ENCODE data around the gene LRRC75A.

LRRC75A gene

GRCh38 chr17:16417896-16418684, 73.9 kb downstream of the LRRC75A start:
- TF ChIP-seq, protein P1, sequence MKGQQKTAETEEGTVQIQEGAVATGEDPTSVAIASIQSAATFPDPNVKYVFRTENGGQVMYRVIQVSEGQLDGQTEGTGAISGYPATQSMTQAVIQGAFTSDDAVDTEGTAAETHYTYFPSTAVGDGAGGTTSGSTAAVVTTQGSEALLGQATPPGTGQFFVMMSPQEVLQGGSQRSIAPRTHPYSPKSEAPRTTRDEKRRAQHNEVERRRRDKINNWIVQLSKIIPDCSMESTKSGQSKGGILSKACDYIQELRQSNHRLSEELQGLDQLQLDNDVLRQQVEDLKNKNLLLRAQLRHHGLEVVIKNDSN (IDR thresholded peaks at IDR 0.05), result no peak
- no peak for TF ChIP-seq CREB1 (IDR thresholded peaks at IDR 0.05; ENCODE audit: low read depth)
- TF ChIP-seq, protein P2, sequence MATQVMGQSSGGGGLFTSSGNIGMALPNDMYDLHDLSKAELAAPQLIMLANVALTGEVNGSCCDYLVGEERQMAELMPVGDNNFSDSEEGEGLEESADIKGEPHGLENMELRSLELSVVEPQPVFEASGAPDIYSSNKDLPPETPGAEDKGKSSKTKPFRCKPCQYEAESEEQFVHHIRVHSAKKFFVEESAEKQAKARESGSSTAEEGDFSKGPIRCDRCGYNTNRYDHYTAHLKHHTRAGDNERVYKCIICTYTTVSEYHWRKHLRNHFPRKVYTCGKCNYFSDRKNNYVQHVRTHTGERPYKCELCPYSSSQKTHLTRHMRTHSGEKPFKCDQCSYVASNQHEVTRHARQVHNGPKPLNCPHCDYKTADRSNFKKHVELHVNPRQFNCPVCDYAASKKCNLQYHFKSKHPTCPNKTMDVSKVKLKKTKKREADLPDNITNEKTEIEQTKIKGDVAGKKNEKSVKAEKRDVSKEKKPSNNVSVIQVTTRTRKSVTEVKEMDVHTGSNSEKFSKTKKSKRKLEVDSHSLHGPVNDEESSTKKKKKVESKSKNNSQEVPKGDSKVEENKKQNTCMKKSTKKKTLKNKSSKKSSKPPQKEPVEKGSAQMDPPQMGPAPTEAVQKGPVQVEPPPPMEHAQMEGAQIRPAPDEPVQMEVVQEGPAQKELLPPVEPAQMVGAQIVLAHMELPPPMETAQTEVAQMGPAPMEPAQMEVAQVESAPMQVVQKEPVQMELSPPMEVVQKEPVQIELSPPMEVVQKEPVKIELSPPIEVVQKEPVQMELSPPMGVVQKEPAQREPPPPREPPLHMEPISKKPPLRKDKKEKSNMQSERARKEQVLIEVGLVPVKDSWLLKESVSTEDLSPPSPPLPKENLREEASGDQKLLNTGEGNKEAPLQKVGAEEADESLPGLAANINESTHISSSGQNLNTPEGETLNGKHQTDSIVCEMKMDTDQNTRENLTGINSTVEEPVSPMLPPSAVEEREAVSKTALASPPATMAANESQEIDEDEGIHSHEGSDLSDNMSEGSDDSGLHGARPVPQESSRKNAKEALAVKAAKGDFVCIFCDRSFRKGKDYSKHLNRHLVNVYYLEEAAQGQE (IDR thresholded peaks at IDR 0.05; ENCODE audit: low read depth), result no peak
- TF ChIP-seq, protein P3, sequence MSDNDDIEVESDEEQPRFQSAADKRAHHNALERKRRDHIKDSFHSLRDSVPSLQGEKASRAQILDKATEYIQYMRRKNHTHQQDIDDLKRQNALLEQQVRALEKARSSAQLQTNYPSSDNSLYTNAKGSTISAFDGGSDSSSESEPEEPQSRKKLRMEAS (IDR thresholded peaks at IDR 0.05), result no peak
- TF ChIP-seq EP300 (IDR thresholded peaks at IDR 0.05; ENCODE audit: borderline replicate concordance), result no peak

DNA sequence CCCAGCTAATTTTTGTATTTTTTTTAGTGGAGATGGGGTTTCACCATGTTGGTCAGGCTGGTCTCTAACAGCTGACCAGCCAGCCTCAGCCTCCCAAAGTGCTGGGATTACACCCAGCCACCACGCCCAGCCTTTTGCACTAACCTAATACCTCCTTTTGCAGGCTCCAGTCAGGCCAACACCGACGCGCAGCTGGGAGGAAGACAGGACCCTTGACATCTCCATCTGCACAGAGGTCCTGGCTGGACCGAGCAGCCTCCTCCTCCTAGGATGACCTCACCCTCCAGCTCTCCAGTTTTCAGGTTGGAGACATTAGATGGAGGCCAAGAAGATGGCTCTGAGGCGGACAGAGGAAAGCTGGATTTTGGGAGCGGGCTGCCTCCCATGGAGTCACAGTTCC, 74.6 kb downstream of the LRRC75A start:
- TF ChIP-seq EP300 (IDR thresholded peaks at IDR 0.05; ENCODE audit: borderline replicate concordance) (no peak), RAD21 (IDR thresholded peaks at IDR 0.05; ENCODE audit: low read depth) (no peak), ZBTB7A (IDR thresholded peaks at IDR 0.05; ENCODE audit: low read depth) (no peak), CEBPB (IDR thresholded peaks at IDR 0.05) (no peak)
- TF ChIP-seq, protein P2 (IDR thresholded peaks at IDR 0.05; ENCODE audit: low read depth), result no peak

GRCh38 chr17:16415031-16415924, 76.7 kb downstream of the LRRC75A start, which contains the start of gene TRPV2:
TSS of gene TRPV2 (plus strand) at chr17:16415571. CDS start at chr17:16417669, 2,098 bp downstream.
- TF ChIP-seq, protein P2 (IDR thresholded peaks at IDR 0.05; ENCODE audit: low read depth), result no peak
- TF ChIP-seq RAD21 (IDR thresholded peaks at IDR 0.05; ENCODE audit: low read depth) (peak; percentile 54), TAF1 (IDR thresholded peaks at IDR 0.05; ENCODE audit: low read depth) (no peak), YY1 (IDR thresholded peaks at IDR 0.05; ENCODE audit: low read depth) (no peak), NFIC (IDR thresholded peaks at IDR 0.05) (no peak)

DNA sequence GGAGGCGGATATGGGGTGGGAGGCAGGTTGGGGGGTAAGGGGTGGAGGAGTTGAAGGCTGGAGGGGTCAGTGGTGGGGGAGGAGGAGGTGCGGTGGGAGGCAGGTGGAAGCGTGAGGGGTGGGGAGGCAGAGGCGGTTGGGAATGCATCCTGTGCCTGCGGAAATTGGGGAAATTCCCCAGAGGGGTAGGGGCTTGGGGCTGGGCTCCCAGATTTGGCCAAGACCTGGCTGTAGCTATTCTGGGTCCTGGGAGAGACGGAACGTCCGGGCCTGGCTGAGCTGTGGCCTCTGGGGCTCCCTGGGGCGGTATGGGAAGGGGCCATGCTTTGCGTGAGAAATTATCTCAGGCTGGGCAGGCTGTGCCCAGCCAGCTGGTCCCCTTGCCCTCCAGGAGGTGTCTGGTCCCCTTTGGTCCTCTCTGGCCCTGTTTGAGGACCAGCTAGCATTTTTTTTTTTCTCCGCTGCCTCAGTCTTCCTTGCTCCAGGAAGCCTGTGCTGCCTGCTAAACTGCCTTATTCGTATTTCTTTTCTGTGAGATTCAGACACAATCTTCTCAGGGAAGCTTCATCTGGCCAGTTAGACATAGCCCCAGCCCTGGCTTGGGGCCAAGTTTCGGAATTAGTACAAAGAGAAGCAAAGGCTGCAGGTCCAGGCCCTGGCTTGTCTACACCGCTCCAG, 83.9 kb downstream of the LRRC75A start:
- TF ChIP-seq YY1 (IDR thresholded peaks at IDR 0.05; ENCODE audit: low read depth) (no peak), NFIC (IDR thresholded peaks at IDR 0.05) (peak; percentile 77)

- TF ChIP-seq TEAD4 (IDR thresholded peaks at IDR 0.05) (no peak), YY1 (IDR thresholded peaks at IDR 0.05; ENCODE audit: low read depth) (no peak), TCF12 (IDR thresholded peaks at IDR 0.05; ENCODE audit: low read depth) (no peak), NFIC (IDR thresholded peaks at IDR 0.05) (no peak), RAD21 (IDR thresholded peaks at IDR 0.05; ENCODE audit: low read depth) (no peak), CEBPB (IDR thresholded peaks at IDR 0.05) (no peak), FOXM1 (IDR thresholded peaks at IDR 0.05; ENCODE audit: borderline replicate concordance, low read depth) (no peak), EGR1 (IDR thresholded peaks at IDR 0.05) (peak; percentile 54), TAF1 (IDR thresholded peaks at IDR 0.05; ENCODE audit: low read depth) (no peak), EP300 (IDR thresholded peaks at IDR 0.05; ENCODE audit: borderline replicate concordance) (no peak), CREB1 (IDR thresholded peaks at IDR 0.05; ENCODE audit: low read depth) (no peak), ZBTB7A (IDR thresholded peaks at IDR 0.05; ENCODE audit: low read depth) (peak; percentile 67; the same call in 1 of the 2 replicates)
- TF ChIP-seq, protein P1 (IDR thresholded peaks at IDR 0.05), result no peak
- TF ChIP-seq, protein P3 (IDR thresholded peaks at IDR 0.05), result no peak
- TF ChIP-seq, protein P2 (IDR thresholded peaks at IDR 0.05; ENCODE audit: low read depth), result no peak
Observed at GRCh38 chr17:16406742-16407674, 85.0 kb downstream of the LRRC75A start.

All from Ishikawa (cell line).